ENCODE data around the gene GNAL. TPM values are rescaled to one million over a fixed set of nuclear protein-coding genes. Genes with fewer than 3 reads are reported as not detected.

Gene GNAL
- total RNA-seq, 1 experiment from 2014 or later: 28.4 TPM

GRCh38 chr18:11798271-11798670, 109.2 kb downstream of the GNAL start:
- ChIA-PET CTCF (no interaction called here), POLR2A (no interaction called here)
- DNase-seq: no peak
- H3K36me3 Mint-ChIP-seq (ENCODE audit: insufficient read depth, unreplicated experiment): peaks cover 11% of the 10 kb centered on the region
- Histone ChIP-seq H3K4me1 (peaks cover 24% of the 10 kb centered on the region), H3K4me3 (ENCODE audit: low read depth, low read length) (no peak overlapping the region), H3K27me3 (replicated peaks; ENCODE audit: control insufficient read depth, insufficient read depth, low read length) (no peaks in the 10 kb centered on the region), H3K36me3 (ENCODE audit: control insufficient read depth, insufficient read depth, low read length) (no peaks in the 10 kb centered on the region), H3K9me3 (no peaks in the 10 kb centered on the region)
- intact Hi-C loops (cut with micrococcal nuclease; ENCODE audit: unreplicated experiment): no loop called here
- H3K27me3 Mint-ChIP-seq (ENCODE audit: insufficient read depth, unreplicated experiment): no peaks in the 10 kb centered on the region
- TF ChIP-seq CTCF (IDR thresholded peaks at IDR 0.05; ENCODE audit: insufficient read depth in 1 of 2, low read depth in 1 of 2, low read length in 1 of 2, severe bottlenecking in 1 of 2, unreplicated experiment in 1 of 2): no peak
- no TSS peak for BruUV-seq (replicated peaks)
- peaks cover 16% of the 10 kb centered on the region for H3K4me1 Mint-ChIP-seq (ENCODE audit: low read depth, unreplicated experiment)
- no peak overlapping the region for H3K4me3 Mint-ChIP-seq (ENCODE audit: unreplicated experiment)
- no peaks in the 10 kb centered on the region for H3K9me3 Mint-ChIP-seq (ENCODE audit: unreplicated experiment)
- H3K27ac Mint-ChIP-seq (ENCODE audit: unreplicated experiment): no peak overlapping the region

DNA sequence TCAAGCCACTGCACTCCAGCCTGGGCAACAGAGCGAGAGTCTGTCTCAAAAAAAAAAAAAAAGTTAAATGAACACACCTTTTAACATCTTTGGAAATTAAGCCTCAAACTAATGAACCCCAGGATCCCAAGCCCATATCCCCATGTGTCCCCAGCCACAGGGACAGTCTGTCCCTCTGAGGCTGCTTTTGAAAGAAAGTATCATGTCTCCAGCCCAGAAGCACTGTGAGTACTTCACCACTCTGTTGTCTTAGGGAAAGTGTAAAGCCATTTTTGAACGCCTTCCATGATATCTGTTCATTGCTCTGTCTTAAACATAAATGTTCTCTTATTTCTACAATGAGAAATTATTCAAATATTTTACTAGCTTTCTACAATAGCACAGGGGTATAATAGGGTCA, 110.0 kb downstream of the GNAL start:
- ChIA-PET POLR2A (no interaction called here), CTCF (no interaction called here)
- intact Hi-C loops (cut with micrococcal nuclease; ENCODE audit: unreplicated experiment): no loop called here
- no peak for TF ChIP-seq CTCF (IDR thresholded peaks at IDR 0.05; ENCODE audit: insufficient read depth in 1 of 2, low read depth in 1 of 2, low read length in 1 of 2, severe bottlenecking in 1 of 2, unreplicated experiment in 1 of 2)
- Histone ChIP-seq H3K27me3 (replicated peaks; ENCODE audit: control insufficient read depth, insufficient read depth, low read length) (no peaks in the 10 kb centered on the region), H3K36me3 (ENCODE audit: control insufficient read depth, insufficient read depth, low read length) (no peaks in the 10 kb centered on the region), H3K9me3 (no peaks in the 10 kb centered on the region), H3K4me3 (ENCODE audit: low read depth, low read length) (no peak overlapping the region), H3K4me1 (peaks cover 24% of the 10 kb centered on the region)
- no peaks in the 10 kb centered on the region for H3K9me3 Mint-ChIP-seq (ENCODE audit: unreplicated experiment)
- H3K4me1 Mint-ChIP-seq (ENCODE audit: low read depth, unreplicated experiment): peaks cover 16% of the 10 kb centered on the region
- peaks cover 11% of the 10 kb centered on the region for H3K36me3 Mint-ChIP-seq (ENCODE audit: insufficient read depth, unreplicated experiment)
- no peaks in the 10 kb centered on the region for H3K27me3 Mint-ChIP-seq (ENCODE audit: insufficient read depth, unreplicated experiment)
- no peak for DNase-seq
- H3K27ac Mint-ChIP-seq (ENCODE audit: unreplicated experiment): no peak overlapping the region
- BruUV-seq (replicated peaks): no TSS peak
- no peak overlapping the region for H3K4me3 Mint-ChIP-seq (ENCODE audit: unreplicated experiment)

DNA sequence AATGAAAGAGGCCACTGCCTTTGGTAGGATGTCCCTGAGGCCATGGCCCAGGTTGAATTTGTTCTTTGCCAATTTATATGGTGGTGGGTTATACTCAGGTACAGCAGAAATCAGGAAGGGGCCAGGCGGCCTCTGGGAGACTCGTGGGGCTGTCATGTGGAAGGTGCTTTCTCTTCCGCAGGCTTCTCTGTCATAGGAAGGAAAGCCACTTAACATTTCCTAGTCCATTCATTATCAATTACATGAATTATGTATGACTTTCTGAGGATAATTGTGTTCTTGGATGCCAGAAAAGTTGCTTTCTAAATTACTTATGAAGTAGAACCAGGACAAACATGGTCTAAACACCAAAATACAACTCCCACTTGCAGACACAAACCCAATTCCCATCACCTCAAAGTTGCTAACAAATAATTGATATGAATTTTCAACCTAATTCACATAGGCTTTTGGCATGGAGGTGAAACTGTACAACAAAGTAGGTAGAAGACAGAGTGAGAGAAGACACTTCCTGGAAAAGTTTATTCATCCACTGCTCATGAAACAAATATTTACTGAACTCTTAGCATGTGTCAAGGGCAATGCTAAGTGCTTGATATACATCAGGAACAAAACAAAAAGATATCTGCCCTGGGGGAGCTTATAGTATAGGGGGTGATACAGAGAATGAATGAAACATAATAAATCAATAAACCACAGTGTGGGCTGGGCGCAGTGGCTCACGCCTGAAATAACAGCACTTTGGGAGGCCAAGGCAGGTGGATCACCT, 111.7 kb downstream of the GNAL start:
- BruUV-seq (replicated peaks): no TSS peak
- CTCF ChIA-PET: no interaction called here
- peaks cover 16% of the 10 kb centered on the region for H3K4me1 Mint-ChIP-seq (ENCODE audit: low read depth, unreplicated experiment)

More for the DNA sequence above, 111.7 kb downstream of the GNAL start:
- no peaks in the 10 kb centered on the region for H3K9me3 Mint-ChIP-seq (ENCODE audit: unreplicated experiment)
- TF ChIP-seq CTCF (IDR thresholded peaks at IDR 0.05; ENCODE audit: insufficient read depth in 1 of 2, low read depth in 1 of 2, low read length in 1 of 2, severe bottlenecking in 1 of 2, unreplicated experiment in 1 of 2): no peak
- intact Hi-C loops (cut with micrococcal nuclease; ENCODE audit: unreplicated experiment): no loop called here
- POLR2A ChIA-PET: no interaction called here
- H3K27me3 Mint-ChIP-seq (ENCODE audit: insufficient read depth, unreplicated experiment): no peaks in the 10 kb centered on the region
- Histone ChIP-seq H3K9me3 (no peaks in the 10 kb centered on the region), H3K4me3 (ENCODE audit: low read depth, low read length) (no peak overlapping the region), H3K4me1 (peaks cover 24% of the 10 kb centered on the region), H3K36me3 (ENCODE audit: control insufficient read depth, insufficient read depth, low read length) (no peaks in the 10 kb centered on the region), H3K27me3 (replicated peaks; ENCODE audit: control insufficient read depth, insufficient read depth, low read length) (no peaks in the 10 kb centered on the region)
- no peak for DNase-seq
- H3K27ac Mint-ChIP-seq (ENCODE audit: unreplicated experiment): no peak overlapping the region
- no peak overlapping the region for H3K4me3 Mint-ChIP-seq (ENCODE audit: unreplicated experiment)
- H3K36me3 Mint-ChIP-seq (ENCODE audit: insufficient read depth, unreplicated experiment): peaks cover 11% of the 10 kb centered on the region

Measured in Caco-2 (cell line).